ENCODE results near the gene CLC. TPM values are rescaled to one million over a fixed set of nuclear protein-coding genes. Genes with fewer than 3 reads are reported as not detected.

The CLC gene
- total and polyA plus RNA-seq, 2 of the 13 experiments (the other 11 are each of a cell fraction or from before 2014, with no cell fraction given) = not detected

DNA sequence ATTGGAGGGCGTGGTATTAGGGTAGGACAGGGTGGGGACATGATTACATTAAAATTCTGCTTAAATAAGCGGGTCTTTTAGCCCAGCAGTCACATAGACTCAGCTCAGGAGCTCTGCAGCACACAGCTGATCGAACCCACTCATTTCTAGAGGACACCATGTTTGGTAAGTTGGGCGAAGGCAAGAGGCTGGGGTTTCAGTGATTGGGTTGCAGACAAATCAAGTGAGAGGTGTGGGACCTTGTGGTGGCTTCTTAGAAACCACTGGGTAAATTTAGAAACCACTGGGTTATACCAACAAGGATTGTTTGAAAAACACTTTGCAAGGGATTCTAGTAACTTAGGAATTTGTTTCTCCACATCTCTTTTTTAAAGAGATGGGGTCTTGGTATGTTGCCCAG, 40.9 kb upstream of the CLC start, which contains the start of gene LEUTX:
TSS of gene LEUTX (plus strand) at position 92 of the 400 bp plus-strand sequence. CDS start at position 159, 67 bp downstream.
- CTCF ChIA-PET (ENCODE audit: low intra/inter-chr PET ratio, low total read pairs) = no interaction called here
- no peaks in the 10 kb centered on the region; the same call in 1 of the 2 replicates for H3K4me1 ChIP-seq (ENCODE audit: insufficient read depth, low read length)
- H3K4me3 ChIP-seq (replicated peaks in 1 of 3; ENCODE audit: insufficient read depth in 1 of 3, low read depth in 2 of 3, low read length in 3 of 3) = no peak within 1 kb of the TSS
- no peak for DNase-seq (ENCODE audit: low spot score)
- H3K27ac ChIP-seq (ENCODE audit: extremely low read length, insufficient read depth, low read length) = no peak within 1 kb of the TSS
- H2AFZ ChIP-seq (ENCODE audit: low read length) = no peak within 1 kb of the TSS
- 1% methylated on average over 4 of the region's 4 CpGs for WGBS (ENCODE audit: low lambda C conversion rate)
- H3K79me2 ChIP-seq (ENCODE audit: insufficient read depth, low read length) = no peaks in the 10 kb centered on the region
- no peak for FAIRE-seq
- H3K9me3 ChIP-seq (ENCODE audit: low read length) = no peaks in the 10 kb centered on the region
- no peak for ATAC-seq
- POLR2A ChIA-PET = no interaction called here
- peaks cover 0 to 9% of the 10 kb centered on the region in 2 experiments; a peak in 2 of 5 replicates for H3K27me3 ChIP-seq (ENCODE audit: control insufficient read depth in 1 of 2, insufficient read depth in 2 of 2, low read length in 2 of 2)
- BruUV-seq (replicated peaks) = no TSS peak
- H4K20me1 ChIP-seq (ENCODE audit: insufficient read depth, low read length) = no peaks in the 10 kb centered on the region
- H3K36me3 ChIP-seq (replicated peaks in 1 of 2; ENCODE audit: control insufficient read depth in 1 of 2, insufficient read depth in 2 of 2, low read length in 2 of 2) = no peaks in the 10 kb centered on the region
- intact Hi-C loops (cut with micrococcal nuclease; ENCODE audit: unreplicated experiment) = no loop called here
- H3K4me2 ChIP-seq (ENCODE audit: low read depth, low read length) = no peak within 1 kb of the TSS
- in situ Hi-C loops (cut with HindIII; ENCODE audit: extremely low pct_ligation_motif_present, low pct_unique_long_range_greater_than_20kb) = no loop called here
- H3K9ac ChIP-seq (ENCODE audit: insufficient read depth, low read depth, low read length) = no peak within 1 kb of the TSS
- no peak for TF ChIP-seq ZBTB42 (CRISPR knock-in tag; IDR thresholded peaks at IDR 0.05)
- TF ChIP-seq ZNF670 (CRISPR knock-in tag; IDR thresholded peaks at IDR 0.05; ENCODE audit: borderline replicate concordance) = no peak
- TF ChIP-seq, protein P1, sequence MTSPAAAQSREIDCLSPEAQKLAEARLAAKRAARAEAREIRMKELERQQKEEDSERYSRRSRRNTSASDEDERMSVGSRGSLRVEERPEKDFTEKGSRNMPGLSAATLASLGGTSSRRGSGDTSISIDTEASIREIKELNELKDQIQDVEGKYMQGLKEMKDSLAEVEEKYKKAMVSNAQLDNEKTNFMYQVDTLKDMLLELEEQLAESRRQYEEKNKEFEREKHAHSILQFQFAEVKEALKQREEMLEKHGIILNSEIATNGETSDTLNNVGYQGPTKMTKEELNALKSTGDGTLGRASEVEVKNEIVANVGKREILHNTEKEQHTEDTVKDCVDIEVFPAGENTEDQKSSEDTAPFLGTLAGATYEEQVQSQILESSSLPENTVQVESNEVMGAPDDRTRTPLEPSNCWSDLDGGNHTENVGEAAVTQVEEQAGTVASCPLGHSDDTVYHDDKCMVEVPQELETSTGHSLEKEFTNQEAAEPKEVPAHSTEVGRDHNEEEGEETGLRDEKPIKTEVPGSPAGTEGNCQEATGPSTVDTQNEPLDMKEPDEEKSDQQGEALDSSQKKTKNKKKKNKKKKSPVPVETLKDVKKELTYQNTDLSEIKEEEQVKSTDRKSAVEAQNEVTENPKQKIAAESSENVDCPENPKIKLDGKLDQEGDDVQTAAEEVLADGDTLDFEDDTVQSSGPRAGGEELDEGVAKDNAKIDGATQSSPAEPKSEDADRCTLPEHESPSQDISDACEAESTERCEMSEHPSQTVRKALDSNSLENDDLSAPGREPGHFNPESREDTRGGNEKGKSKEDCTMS (CRISPR knock-in tag; conservative IDR thresholded peaks at IDR 0.05) = no peak
- no peak for TF ChIP-seq LCORL (IDR thresholded peaks at IDR 0.05)
- no peak for TF ChIP-seq LCORL (CRISPR knock-in tag; IDR thresholded peaks at IDR 0.05)
- TF ChIP-seq SATB2 (CRISPR knock-in tag; IDR thresholded peaks at IDR 0.05) = no peak
- TF ChIP-seq REXO4 (CRISPR knock-in tag; IDR thresholded peaks at IDR 0.05; ENCODE audit: borderline replicate concordance) = no peak
- no peak for TF ChIP-seq AKAP8 (CRISPR knock-in tag; IDR thresholded peaks at IDR 0.05)
- TF ChIP-seq ATF7-NPFF (CRISPR knock-in tag; IDR thresholded peaks at IDR 0.05; ENCODE audit: low read depth) = no peak
- TF ChIP-seq HDAC1 (CRISPR knock-in tag; IDR thresholded peaks at IDR 0.05) = no peak
- TF ChIP-seq, protein P2, sequence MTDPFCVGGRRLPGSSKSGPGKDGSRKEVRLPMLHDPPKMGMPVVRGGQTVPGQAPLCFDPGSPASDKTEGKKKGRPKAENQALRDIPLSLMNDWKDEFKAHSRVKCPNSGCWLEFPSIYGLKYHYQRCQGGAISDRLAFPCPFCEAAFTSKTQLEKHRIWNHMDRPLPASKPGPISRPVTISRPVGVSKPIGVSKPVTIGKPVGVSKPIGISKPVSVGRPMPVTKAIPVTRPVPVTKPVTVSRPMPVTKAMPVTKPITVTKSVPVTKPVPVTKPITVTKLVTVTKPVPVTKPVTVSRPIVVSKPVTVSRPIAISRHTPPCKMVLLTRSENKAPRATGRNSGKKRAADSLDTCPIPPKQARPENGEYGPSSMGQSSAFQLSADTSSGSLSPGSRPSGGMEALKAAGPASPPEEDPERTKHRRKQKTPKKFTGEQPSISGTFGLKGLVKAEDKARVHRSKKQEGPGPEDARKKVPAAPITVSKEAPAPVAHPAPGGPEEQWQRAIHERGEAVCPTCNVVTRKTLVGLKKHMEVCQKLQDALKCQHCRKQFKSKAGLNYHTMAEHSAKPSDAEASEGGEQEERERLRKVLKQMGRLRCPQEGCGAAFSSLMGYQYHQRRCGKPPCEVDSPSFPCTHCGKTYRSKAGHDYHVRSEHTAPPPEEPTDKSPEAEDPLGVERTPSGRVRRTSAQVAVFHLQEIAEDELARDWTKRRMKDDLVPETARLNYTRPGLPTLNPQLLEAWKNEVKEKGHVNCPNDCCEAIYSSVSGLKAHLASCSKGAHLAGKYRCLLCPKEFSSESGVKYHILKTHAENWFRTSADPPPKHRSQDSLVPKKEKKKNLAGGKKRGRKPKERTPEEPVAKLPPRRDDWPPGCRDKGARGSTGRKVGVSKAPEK (CRISPR knock-in tag; IDR thresholded peaks at IDR 0.05; ENCODE audit: borderline replicate concordance) = no peak
- no peak for TF ChIP-seq ZFP37 (CRISPR knock-in tag; IDR thresholded peaks at IDR 0.05; ENCODE audit: borderline replicate concordance)
- no peak for TF ChIP-seq ZNF607 (CRISPR knock-in tag; IDR thresholded peaks at IDR 0.05; ENCODE audit: borderline replicate concordance)
- TF ChIP-seq ARNT (IDR thresholded peaks at IDR 0.05) = no peak
- TF ChIP-seq, protein P3, sequence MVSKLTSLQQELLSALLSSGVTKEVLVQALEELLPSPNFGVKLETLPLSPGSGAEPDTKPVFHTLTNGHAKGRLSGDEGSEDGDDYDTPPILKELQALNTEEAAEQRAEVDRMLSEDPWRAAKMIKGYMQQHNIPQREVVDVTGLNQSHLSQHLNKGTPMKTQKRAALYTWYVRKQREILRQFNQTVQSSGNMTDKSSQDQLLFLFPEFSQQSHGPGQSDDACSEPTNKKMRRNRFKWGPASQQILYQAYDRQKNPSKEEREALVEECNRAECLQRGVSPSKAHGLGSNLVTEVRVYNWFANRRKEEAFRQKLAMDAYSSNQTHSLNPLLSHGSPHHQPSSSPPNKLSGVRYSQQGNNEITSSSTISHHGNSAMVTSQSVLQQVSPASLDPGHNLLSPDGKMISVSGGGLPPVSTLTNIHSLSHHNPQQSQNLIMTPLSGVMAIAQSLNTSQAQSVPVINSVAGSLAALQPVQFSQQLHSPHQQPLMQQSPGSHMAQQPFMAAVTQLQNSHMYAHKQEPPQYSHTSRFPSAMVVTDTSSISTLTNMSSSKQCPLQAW (CRISPR knock-in tag; IDR thresholded peaks at IDR 0.05) = no peak
